Peyer's patch (tissue), 4 donors: ENCODE results near the gene KCNK13. TPM values are rescaled to one million over a fixed set of nuclear protein-coding genes. Genes with fewer than 3 reads are reported as not detected.

Experiments used
- DNase-seq, 3 donors: peaks; one replicate each; pipeline ENCODE4 v3.0.0-alpha.2; 2017 to 2019
- H3K27ac ChIP-seq, 4 donors: fragments of 200-600 bp; sonication (generic); one replicate each; pipeline ENCODE4 v1.5.1; 2016 to 2019
- H3K27me3 ChIP-seq, 2 donors: fragments of 200-600 bp; sonication (generic); one replicate each; pipeline ENCODE4 v1.5.1; 2019
- H3K36me3 ChIP-seq, 3 donors: fragments of 200-600 bp; sonication (generic); one replicate each; pipeline ENCODE4 v1.5.1; 2016 to 2019
- H3K4me1 ChIP-seq, 4 donors: fragments of 200-600 bp; sonication (generic); one replicate each; pipeline ENCODE4 v1.5.1; 2016 to 2019
- H3K4me3 ChIP-seq, 4 donors: fragments of 200-600 bp; sonication (generic); 1 replicate in 3 of 4; 2 replicates in 1 of 4; pipeline ENCODE4 v1.5.1; 2016 to 2019; ENCODE audit warnings: mild to moderate bottlenecking in 1 of 4
- H3K9me3 ChIP-seq, 4 donors: fragments of 200-600 bp; sonication (generic); one replicate each; pipeline ENCODE4 v1.5.1; 2016 to 2019; ENCODE audit warnings: mild to moderate bottlenecking in 1 of 4
- POLR2A ChIP-seq, 2 donors: fragments of 450-650 bp; IDR thresholded peaks; one replicate each; pipeline ENCODE4 v1.5.1; 2017; ENCODE audit warnings: antibody characterized with exemption in 2 of 2, mild to moderate bottlenecking in 2 of 2, moderate library complexity in 2 of 2
- total RNA-seq, 4 donors: library from RNA; depleted of rRNA; stranded (reverse); fragments of >200 nt; gene quantifications; one replicate each; pipeline ENCODE4 v1.1.0, GENCODE V29; 2016
- TF ChIP-seq, protein P1 (sequence below), 6 experiments: fragments of 450-650 bp in 4 of 6; fragments of 200-600 bp in 2 of 6; sonication (generic) in 1 of 6; IDR thresholded peaks; one replicate each; pipeline ENCODE4 v1.5.1; 2017 to 2019; ENCODE audit warnings: antibody characterized with exemption in 6 of 6, mild to moderate bottlenecking in 3 of 6, moderate library complexity in 1 of 6

The KCNK13 gene
- total RNA-seq, 4 donors from 2014 or later, result not detected

DNA sequence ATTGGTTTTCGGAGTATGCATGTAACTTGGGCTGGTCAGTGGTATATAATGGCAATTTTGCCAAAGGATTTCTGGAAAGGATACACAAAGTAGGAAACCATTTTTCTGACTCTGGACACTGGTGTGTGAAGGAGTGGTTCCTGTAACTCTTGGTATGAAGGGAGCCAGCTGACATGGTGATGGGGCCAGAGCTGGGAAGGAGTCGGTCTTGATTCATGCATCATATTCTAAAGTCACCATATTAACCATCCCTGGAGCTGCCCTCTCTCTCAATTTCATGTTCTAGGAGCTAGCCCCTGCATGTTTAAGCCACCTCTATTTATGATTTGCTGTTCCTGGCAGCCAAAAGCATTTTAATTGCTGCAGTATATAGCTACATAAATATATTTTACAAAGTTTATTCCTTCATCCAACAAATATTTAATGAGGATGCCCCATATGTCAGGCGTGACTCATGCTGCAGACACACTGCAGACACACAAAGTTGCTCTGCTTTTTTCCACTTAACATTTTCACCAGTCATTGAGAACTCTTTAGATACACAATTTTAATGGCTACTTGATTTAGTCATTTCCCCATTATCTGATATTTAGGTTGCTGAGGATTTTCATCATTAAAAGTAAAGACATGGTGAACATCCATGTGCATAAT lies 115.9 kb downstream of the KCNK13 start:
- Histone ChIP-seq H3K9me3 (no peaks in the 10 kb centered on the region), H3K27me3 (no peaks in the 10 kb centered on the region), H3K4me3 (no peak overlapping the region), H3K27ac (no peak overlapping the region), H3K4me1 (no peaks in the 10 kb centered on the region), H3K36me3 (no peaks in the 10 kb centered on the region)
- DNase-seq, result no peak
- TF ChIP-seq, protein P1, sequence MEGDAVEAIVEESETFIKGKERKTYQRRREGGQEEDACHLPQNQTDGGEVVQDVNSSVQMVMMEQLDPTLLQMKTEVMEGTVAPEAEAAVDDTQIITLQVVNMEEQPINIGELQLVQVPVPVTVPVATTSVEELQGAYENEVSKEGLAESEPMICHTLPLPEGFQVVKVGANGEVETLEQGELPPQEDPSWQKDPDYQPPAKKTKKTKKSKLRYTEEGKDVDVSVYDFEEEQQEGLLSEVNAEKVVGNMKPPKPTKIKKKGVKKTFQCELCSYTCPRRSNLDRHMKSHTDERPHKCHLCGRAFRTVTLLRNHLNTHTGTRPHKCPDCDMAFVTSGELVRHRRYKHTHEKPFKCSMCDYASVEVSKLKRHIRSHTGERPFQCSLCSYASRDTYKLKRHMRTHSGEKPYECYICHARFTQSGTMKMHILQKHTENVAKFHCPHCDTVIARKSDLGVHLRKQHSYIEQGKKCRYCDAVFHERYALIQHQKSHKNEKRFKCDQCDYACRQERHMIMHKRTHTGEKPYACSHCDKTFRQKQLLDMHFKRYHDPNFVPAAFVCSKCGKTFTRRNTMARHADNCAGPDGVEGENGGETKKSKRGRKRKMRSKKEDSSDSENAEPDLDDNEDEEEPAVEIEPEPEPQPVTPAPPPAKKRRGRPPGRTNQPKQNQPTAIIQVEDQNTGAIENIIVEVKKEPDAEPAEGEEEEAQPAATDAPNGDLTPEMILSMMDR (IDR thresholded peaks at IDR 0.05), result no peak
- TF ChIP-seq POLR2A (IDR thresholded peaks at IDR 0.05), result no peak

DNA sequence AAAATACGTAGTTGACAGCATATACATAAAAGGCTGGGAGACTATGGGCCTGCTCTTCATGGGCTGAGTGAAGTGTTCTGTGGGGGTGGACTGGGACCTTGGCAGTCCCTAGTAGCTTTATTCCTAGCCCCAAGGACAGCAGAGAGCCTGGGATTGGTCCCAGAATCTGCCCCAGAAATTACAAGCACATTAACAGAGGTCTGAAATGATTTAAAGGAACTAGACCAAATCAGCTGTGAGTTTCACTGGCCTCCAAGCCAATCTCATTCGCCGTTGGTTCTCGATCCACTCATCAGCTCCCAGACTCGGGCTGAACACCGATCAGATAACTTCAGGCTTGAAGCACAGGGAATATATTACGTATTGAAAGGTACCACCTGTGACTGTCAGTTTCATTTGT lies 117.6 kb downstream of the KCNK13 start:
- Histone ChIP-seq H3K4me1 (no peaks in the 10 kb centered on the region), H3K9me3 (no peaks in the 10 kb centered on the region), H3K4me3 (no peak overlapping the region), H3K27ac (no peak overlapping the region), H3K27me3 (no peaks in the 10 kb centered on the region), H3K36me3 (no peaks in the 10 kb centered on the region)
- TF ChIP-seq, protein P1 (IDR thresholded peaks at IDR 0.05), result no peak
- no peak for TF ChIP-seq POLR2A (IDR thresholded peaks at IDR 0.05)
- DNase-seq, result no peak

DNA sequence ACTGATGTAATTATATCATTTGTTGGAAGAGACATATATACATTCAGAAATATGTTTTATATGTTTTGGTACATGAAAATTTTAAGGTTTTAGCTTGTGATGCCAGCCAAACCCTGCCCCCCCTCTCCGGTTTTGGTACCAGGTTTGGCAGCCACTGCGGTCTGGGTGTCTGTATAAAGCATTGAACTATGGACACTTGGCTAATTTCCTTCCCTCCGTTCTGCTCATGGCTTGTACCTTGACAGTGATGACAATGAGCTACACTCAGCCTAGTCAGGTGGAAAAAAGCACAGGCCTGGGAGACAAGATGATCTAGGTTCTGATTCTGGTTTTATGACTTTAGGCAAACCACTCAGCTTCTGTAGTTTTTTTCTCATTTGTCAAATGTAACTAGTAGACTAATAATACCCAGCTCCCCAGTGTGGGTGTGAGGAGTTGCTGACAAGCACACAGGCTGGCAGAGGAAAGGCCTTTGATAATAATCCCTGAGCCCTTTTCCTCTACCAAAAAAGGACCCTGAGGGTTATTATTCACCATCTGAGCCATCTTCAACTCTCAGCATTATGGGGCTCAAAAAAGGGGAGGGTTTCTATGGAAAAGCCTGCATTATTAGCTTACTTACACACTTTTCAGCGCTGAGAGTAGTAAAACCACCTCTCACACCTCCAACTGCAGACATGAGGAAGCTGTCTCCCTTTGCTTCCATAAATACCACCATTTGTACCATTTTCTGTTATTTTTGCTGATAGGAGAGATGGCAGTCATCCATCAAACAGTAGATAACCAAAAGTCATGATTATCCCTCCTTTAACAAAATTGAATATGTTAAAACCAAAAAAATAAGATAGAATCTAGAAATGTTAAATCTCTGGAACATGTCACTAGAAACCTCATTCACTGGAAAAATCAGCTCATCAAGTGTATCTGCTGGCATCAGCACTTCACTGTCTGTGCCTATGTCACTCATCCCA lies 118.3 kb downstream of the KCNK13 start:
- TF ChIP-seq, protein P1 (IDR thresholded peaks at IDR 0.05), result no peak
- no peak for TF ChIP-seq POLR2A (IDR thresholded peaks at IDR 0.05)
- no peak for DNase-seq
- Histone ChIP-seq H3K4me1 (no peaks in the 10 kb centered on the region), H3K9me3 (no peaks in the 10 kb centered on the region), H3K27me3 (no peaks in the 10 kb centered on the region), H3K27ac (no peak overlapping the region), H3K36me3 (no peaks in the 10 kb centered on the region), H3K4me3 (no peak overlapping the region)

DNA sequence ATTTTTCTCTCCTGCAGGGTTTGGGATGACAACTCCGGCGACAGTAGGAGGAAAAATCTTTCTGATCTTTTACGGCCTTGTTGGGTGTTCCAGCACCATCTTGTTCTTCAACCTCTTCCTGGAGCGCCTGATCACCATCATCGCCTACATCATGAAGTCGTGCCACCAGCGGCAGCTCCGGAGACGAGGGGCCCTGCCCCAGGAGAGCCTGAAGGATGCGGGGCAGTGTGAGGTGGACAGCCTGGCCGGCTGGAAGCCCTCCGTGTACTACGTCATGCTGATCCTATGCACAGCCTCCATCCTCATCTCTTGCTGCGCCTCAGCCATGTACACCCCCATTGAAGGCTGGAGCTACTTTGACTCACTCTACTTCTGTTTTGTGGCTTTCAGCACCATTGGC lies 122.3 kb downstream of the KCNK13 start:
- Histone ChIP-seq H3K4me3 (no peak overlapping the region), H3K27me3 (no peaks in the 10 kb centered on the region), H3K36me3 (no peaks in the 10 kb centered on the region), H3K27ac (no peak overlapping the region), H3K4me1 (no peaks in the 10 kb centered on the region), H3K9me3 (no peaks in the 10 kb centered on the region)
- DNase-seq, result no peak
- TF ChIP-seq POLR2A (IDR thresholded peaks at IDR 0.05), result no peak
- TF ChIP-seq, protein P1 (IDR thresholded peaks at IDR 0.05), result no peak

DNA sequence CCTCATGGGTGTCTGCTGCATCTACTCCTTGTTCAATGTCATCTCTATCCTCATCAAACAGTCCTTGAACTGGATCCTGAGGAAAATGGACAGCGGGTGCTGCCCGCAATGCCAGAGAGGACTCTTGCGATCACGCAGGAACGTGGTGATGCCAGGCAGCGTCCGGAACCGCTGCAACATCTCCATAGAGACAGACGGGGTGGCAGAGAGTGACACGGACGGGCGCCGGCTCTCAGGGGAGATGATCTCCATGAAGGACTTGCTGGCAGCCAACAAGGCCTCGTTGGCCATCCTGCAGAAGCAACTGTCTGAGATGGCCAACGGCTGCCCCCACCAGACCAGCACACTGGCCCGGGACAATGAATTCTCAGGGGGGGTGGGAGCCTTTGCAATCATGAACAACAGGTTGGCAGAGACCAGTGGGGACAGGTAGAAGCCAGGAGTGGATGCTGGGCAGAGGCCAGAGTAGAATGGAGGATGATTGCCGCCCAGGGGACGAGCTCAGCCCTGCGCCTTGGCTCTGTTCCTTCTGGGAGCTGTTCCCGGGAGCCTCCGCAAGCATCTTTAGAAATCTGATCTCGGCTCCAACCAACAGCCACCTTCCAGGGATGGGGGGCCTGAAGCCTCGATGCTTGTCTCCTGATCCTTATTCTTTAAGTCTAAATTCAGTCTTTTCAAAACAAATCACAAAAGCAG lies 122.9 kb downstream of the KCNK13 start:
- H3K36me3 ChIP-seq, result no peaks in the 10 kb centered on the region
- no peak overlapping the region for H3K4me3 ChIP-seq
- TF ChIP-seq, protein P1 (IDR thresholded peaks at IDR 0.05), result no peak
- no peak for TF ChIP-seq POLR2A (IDR thresholded peaks at IDR 0.05)
- H3K27ac ChIP-seq, result no peak overlapping the region
- no peaks in the 10 kb centered on the region for H3K9me3 ChIP-seq
- no peak for DNase-seq
- H3K27me3 ChIP-seq, result no peaks in the 10 kb centered on the region
- H3K4me1 ChIP-seq, result no peaks in the 10 kb centered on the region
